Skeletal muscle tissue (tissue), 4 donors: ENCODE data around the gene MT1H. TPM values are rescaled to one million over a fixed set of nuclear protein-coding genes. Genes with fewer than 3 reads are reported as not detected.
"Not testable (repeated sequence)": the region's sequence is repeated elsewhere in the genome, so short reads cannot be mapped to it uniquely, and the experiment has no call there.

Experiments used
- H3K27ac ChIP-seq: one replicate; pipeline ENCODE4 v1.7.0; 2013; ENCODE audit warnings: mild to moderate bottlenecking, low read depth, low read length, inconsistent platforms
- H3K27me3 ChIP-seq, 3 donors: one replicate each; pipeline ENCODE4 v1.7.0; 2013; ENCODE audit warnings: low read length in 3 of 3; ENCODE audit not compliant: control insufficient read depth in 3 of 3, insufficient read depth in 3 of 3
- H3K36me3 ChIP-seq, 3 donors: one replicate each; pipeline ENCODE4 v1.7.0; 2013; ENCODE audit warnings: low read length in 3 of 3; ENCODE audit not compliant: control insufficient read depth in 3 of 3, insufficient read depth in 3 of 3
- H3K4me1 ChIP-seq, 3 donors: one replicate each; pipeline ENCODE4 v1.7.0; 2013; ENCODE audit warnings: low read length in 3 of 3, mild to moderate bottlenecking in 3 of 3; ENCODE audit not compliant: control insufficient read depth in 3 of 3, insufficient read depth in 3 of 3
- H3K4me3 ChIP-seq, 3 donors: one replicate each; pipeline ENCODE4 v1.7.0; 2013; ENCODE audit warnings: low read length in 3 of 3
- H3K9ac ChIP-seq, 3 donors: one replicate each; pipeline ENCODE4 v1.7.0; 2013; ENCODE audit warnings: low read length in 3 of 3, mild to moderate bottlenecking in 3 of 3, moderate library complexity in 2 of 3, low read depth in 1 of 3
- H3K9me3 ChIP-seq, 3 donors: one replicate each; pipeline ENCODE4 v1.7.0; 2013; ENCODE audit warnings: low read length in 3 of 3; ENCODE audit not compliant: control insufficient read depth in 3 of 3
- total RNA-seq: library from RNA; depleted of rRNA; stranded (reverse); fragments of >200 nt; gene quantifications from one replicate; pipeline ENCODE4 v1.2.3, GENCODE V29; 2014
- donor health status: Osteomylitis.

Gene MT1H
- not detected for total RNA-seq

GRCh38 chr16:56669005-56669839 is at the start of gene MT1H:
MT1H (plus strand) TSS chr16:56669814; CDS start chr16:56669885, 71 bp downstream.
- H3K4me3 ChIP-seq, result no peak within 1 kb of the TSS
- no peaks in the 10 kb centered on the region for H3K9me3 ChIP-seq
- peaks cover 0 to 13% (median 9%) of the 10 kb centered on the region in 3 donors for H3K4me1 ChIP-seq
- H3K36me3 ChIP-seq, result no peaks in the 10 kb centered on the region
- H3K9ac ChIP-seq, result no peak within 1 kb of the TSS
- no peak within 1 kb of the TSS for H3K27ac ChIP-seq
- H3K27me3 ChIP-seq, result peaks cover 26 to 49% (median 46%) of the 10 kb centered on the region in 3 donors

GRCh38 chr16:56620339-56620897 is 49.2 kb upstream of the MT1H start:
- no peaks in the 10 kb centered on the region for H3K9me3 ChIP-seq
- no peaks in the 10 kb centered on the region for H3K27me3 ChIP-seq
- H3K9ac ChIP-seq, result no peak overlapping the region
- no peaks in the 10 kb centered on the region for H3K36me3 ChIP-seq
- no peak overlapping the region for H3K27ac ChIP-seq
- no peak overlapping the region for H3K4me3 ChIP-seq
- peaks cover 11 to 28% (median 21%) of the 10 kb centered on the region in 3 donors for H3K4me1 ChIP-seq

GRCh38 chr16:56621665-56622445 is 47.8 kb upstream of the MT1H start:
- H3K4me3 ChIP-seq, H3K36me3 ChIP-seq, H3K27ac ChIP-seq, H3K9ac ChIP-seq, H3K9me3 ChIP-seq, H3K27me3 ChIP-seq: not testable (repeated sequence)
- peaks cover 18 to 39% (median 32%) of the 10 kb centered on the region in 3 donors for H3K4me1 ChIP-seq

GRCh38 chr16:56623184-56623583 is 46.4 kb upstream of the MT1H start:
- not testable (repeated sequence) for H3K9ac ChIP-seq, H3K4me3 ChIP-seq, H3K36me3 ChIP-seq, H3K9me3 ChIP-seq, H3K27ac ChIP-seq, H3K27me3 ChIP-seq
- H3K4me1 ChIP-seq, result peaks cover 15 to 31% (median 26%) of the 10 kb centered on the region in 3 donors

GRCh38 chr16:56623637-56624036 is 46.0 kb upstream of the MT1H start:
- H3K9ac ChIP-seq, result no peak overlapping the region
- H3K27ac ChIP-seq, result no peak overlapping the region
- H3K27me3 ChIP-seq, result no peaks in the 10 kb centered on the region
- H3K9me3 ChIP-seq, result no peaks in the 10 kb centered on the region
- no peak overlapping the region for H3K4me3 ChIP-seq
- H3K4me1 ChIP-seq, result peaks cover 15 to 30% (median 27%) of the 10 kb centered on the region in 3 donors
- H3K36me3 ChIP-seq, result no peaks in the 10 kb centered on the region

GRCh38 chr16:56625140-56625942 is 44.3 kb upstream of the MT1H start, which contains the start of gene MT1E:
MT1E (plus strand) TSS chr16:56625781; CDS start chr16:56625852, 71 bp downstream.
- Histone ChIP-seq H3K4me3 (peak within 1 kb of the TSS; percentile 88 to 95 (median 90)), H3K9ac (peak within 1 kb of the TSS; percentile 88 to 98 (median 97)), H3K9me3 (no peaks in the 10 kb centered on the region), H3K36me3 (no peaks in the 10 kb centered on the region), H3K4me1 (peaks cover 27 to 41% (median 38%) of the 10 kb centered on the region in 3 donors), H3K27me3 (no peaks in the 10 kb centered on the region), H3K27ac (peak within 1 kb of the TSS; percentile 90)

GRCh38 chr16:56625943-56626654 is 43.5 kb upstream of the MT1H start:
- Histone ChIP-seq H3K4me1 (peaks cover 27 to 42% (median 38%) of the 10 kb centered on the region in 3 donors), H3K27me3 (no peaks in the 10 kb centered on the region), H3K27ac (peak overlapping the region; percentile 90), H3K9ac (peak overlapping the region; percentile 88 to 98 (median 97)), H3K9me3 (no peaks in the 10 kb centered on the region), H3K4me3 (peak overlapping the region; percentile 88 to 95 (median 90)), H3K36me3 (no peaks in the 10 kb centered on the region)

GRCh38 chr16:56626685-56627084 is 42.9 kb upstream of the MT1H start:
- no peaks in the 10 kb centered on the region for H3K36me3 ChIP-seq
- H3K9me3 ChIP-seq, result no peaks in the 10 kb centered on the region
- peak overlapping the region; percentile 88 to 95 (median 90) for H3K4me3 ChIP-seq
- H3K27me3 ChIP-seq, result no peaks in the 10 kb centered on the region
- H3K27ac ChIP-seq, result peak overlapping the region; percentile 90
- H3K9ac ChIP-seq, result peak overlapping the region; percentile 88 to 98 (median 97)
- H3K4me1 ChIP-seq, result peaks cover 30 to 42% (median 39%) of the 10 kb centered on the region in 3 donors
